Chondrocyte (in vitro differentiated cells): ENCODE measurements around the gene ZNF786. TPM values are rescaled to one million over a fixed set of nuclear protein-coding genes. Genes with fewer than 3 reads are reported as not detected.

Experiments used
- DNase-seq: peaks from one replicate; pipeline ENCODE4 v3.0.0; 2021; ENCODE audit warnings: mixed read lengths, low spot score
- H3K27ac Mint-ChIP-seq: one replicate; pipeline ENCODE4 v1.8.0; 2021; ENCODE audit warnings: mild to moderate bottlenecking, moderate library complexity, mixed read lengths; ENCODE audit not compliant: unreplicated experiment
- H3K27me3 Mint-ChIP-seq: 2 replicates; pipeline ENCODE4 v1.8.0; 2021; ENCODE audit warnings: low read depth, mixed read lengths
- H3K36me3 Mint-ChIP-seq: 2 replicates; pipeline ENCODE4 v1.8.0; 2021; ENCODE audit warnings: low read depth, mixed read lengths
- H3K4me1 Mint-ChIP-seq: 2 replicates; pipeline ENCODE4 v1.8.0; 2021; ENCODE audit warnings: low read depth, mild to moderate bottlenecking, mixed read lengths
- H3K4me3 Mint-ChIP-seq: one replicate; pipeline ENCODE4 v1.8.0; 2021; ENCODE audit warnings: mild to moderate bottlenecking, moderate library complexity, mixed read lengths; ENCODE audit not compliant: unreplicated experiment
- H3K9me3 Mint-ChIP-seq: 2 replicates; pipeline ENCODE4 v1.8.0; 2021; ENCODE audit warnings: low read depth, mixed read lengths
- total RNA-seq: library from RNA; stranded (reverse); gene quantifications from 3 replicates; pipeline ENCODE4 v1.2.1, GENCODE V29; 2021
- TF ChIP-seq, protein P1 (sequence below): fragments of 200-600 bp; sonication (generic); IDR thresholded peaks from 2 replicates; pipeline ENCODE4 v1.5.0; 2021; ENCODE audit warnings: antibody characterized with exemption, mild to moderate bottlenecking, moderate library complexity

The ZNF786 gene
- total RNA-seq, 1 donor from 2014 or later = 7.7 TPM

DNA sequence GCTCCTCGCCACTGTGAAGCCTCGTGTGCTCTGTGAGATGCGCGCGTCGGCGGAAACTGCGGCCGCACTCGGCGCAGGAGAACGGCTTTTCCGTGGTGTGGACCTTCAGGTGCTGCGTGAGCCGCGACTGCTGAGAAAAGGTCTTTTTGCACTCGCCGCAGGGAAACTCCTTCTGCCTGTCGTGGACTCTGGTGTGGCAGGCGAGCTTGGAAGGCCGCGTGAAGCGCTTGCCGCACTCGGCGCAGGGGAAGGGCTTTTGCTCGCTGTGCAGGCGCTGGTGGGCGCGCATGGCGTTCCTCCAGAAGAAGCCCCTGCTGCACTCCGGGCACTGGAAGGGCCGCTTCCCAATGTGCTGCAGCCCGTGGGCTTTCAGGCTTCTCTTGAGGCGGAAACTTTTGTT, 13.7 kb upstream of the ZNF786 start:
- Mint-ChIP-seq H3K9me3 (no peaks in the 10 kb centered on the region), H3K27ac (no peak overlapping the region), H3K27me3 (no peaks in the 10 kb centered on the region), H3K36me3 (peaks cover 2% of the 10 kb centered on the region), H3K4me1 (peaks cover 6% of the 10 kb centered on the region), H3K4me3 (no peak overlapping the region)
- TF ChIP-seq, protein P1, sequence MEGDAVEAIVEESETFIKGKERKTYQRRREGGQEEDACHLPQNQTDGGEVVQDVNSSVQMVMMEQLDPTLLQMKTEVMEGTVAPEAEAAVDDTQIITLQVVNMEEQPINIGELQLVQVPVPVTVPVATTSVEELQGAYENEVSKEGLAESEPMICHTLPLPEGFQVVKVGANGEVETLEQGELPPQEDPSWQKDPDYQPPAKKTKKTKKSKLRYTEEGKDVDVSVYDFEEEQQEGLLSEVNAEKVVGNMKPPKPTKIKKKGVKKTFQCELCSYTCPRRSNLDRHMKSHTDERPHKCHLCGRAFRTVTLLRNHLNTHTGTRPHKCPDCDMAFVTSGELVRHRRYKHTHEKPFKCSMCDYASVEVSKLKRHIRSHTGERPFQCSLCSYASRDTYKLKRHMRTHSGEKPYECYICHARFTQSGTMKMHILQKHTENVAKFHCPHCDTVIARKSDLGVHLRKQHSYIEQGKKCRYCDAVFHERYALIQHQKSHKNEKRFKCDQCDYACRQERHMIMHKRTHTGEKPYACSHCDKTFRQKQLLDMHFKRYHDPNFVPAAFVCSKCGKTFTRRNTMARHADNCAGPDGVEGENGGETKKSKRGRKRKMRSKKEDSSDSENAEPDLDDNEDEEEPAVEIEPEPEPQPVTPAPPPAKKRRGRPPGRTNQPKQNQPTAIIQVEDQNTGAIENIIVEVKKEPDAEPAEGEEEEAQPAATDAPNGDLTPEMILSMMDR = no peak
- DNase-seq = no peak

DNA sequence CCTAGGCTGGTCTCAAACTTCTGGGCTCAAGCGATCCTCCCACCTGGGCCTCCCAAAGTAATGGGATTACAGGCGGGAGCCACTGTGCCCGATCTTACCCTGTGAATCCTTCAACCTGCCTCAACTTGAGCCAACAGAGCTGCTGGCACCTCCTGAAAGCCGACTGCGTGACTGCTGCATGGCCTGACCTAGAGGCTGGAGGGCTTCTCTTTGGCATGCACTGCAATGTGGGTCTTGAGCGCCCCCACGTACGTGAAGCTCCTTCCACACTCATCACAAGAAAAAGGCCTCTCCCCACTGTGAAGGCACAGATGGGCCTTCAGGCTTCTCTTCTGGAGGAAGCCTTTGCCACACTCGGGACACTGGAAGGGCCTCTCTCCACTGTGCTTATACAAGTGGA, 12.9 kb upstream of the ZNF786 start:
- no peak overlapping the region for H3K4me3 Mint-ChIP-seq
- no peak for DNase-seq
- no peak overlapping the region for H3K27ac Mint-ChIP-seq
- H3K9me3 Mint-ChIP-seq = no peaks in the 10 kb centered on the region
- TF ChIP-seq, protein P1 = no peak
- peaks cover 6% of the 10 kb centered on the region for H3K4me1 Mint-ChIP-seq
- no peaks in the 10 kb centered on the region for H3K27me3 Mint-ChIP-seq
- H3K36me3 Mint-ChIP-seq = peaks cover 2% of the 10 kb centered on the region

DNA sequence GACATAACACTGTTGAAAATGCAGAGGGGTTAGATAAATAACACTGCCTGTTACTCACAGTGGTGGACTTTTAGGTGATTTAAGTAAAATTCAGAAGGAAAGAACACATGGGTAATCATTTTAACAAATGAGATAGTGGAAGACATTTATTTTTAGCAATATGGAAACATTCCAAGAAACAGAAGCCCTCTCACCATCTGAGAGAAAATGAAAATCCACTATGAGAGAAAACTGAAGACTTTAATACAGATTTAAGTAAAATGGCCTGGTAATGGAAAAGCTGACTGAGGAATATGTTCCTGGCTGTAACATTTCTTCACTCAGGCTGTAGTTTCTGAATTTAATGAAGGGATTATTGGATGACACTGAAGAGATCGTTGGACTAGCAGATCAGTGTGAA, 12.1 kb upstream of the ZNF786 start:
- no peak overlapping the region for H3K27ac Mint-ChIP-seq
- TF ChIP-seq, protein P1 = no peak
- H3K27me3 Mint-ChIP-seq = no peaks in the 10 kb centered on the region
- H3K4me3 Mint-ChIP-seq = no peak overlapping the region
- no peaks in the 10 kb centered on the region for H3K9me3 Mint-ChIP-seq
- no peak for DNase-seq
- peaks cover 2% of the 10 kb centered on the region for H3K36me3 Mint-ChIP-seq
- H3K4me1 Mint-ChIP-seq = peaks cover 6% of the 10 kb centered on the region

DNA sequence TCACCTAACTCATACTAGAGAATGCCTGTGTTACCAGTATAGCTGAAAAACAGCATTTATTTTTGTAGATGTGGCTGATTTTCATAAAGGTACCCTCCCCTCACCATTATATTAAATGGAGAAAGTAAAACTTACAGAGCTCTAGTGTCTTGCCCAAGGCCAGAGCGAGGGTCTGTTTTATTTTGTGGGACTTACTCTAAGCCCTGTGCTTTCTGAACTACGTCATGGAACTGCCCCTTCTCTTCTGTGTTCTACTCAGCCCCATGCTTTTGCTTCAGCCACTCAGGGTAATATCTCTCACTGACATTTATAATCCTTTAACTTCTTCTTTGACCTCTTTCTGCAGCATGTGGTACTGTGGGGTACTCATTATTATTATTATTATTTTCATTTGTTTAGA, 10.3 kb upstream of the ZNF786 start:
- TF ChIP-seq, protein P1 = no peak
- Mint-ChIP-seq H3K4me1 (peaks cover 15% of the 10 kb centered on the region), H3K4me3 (no peak overlapping the region), H3K36me3 (peaks cover 2% of the 10 kb centered on the region), H3K27me3 (no peaks in the 10 kb centered on the region), H3K27ac (no peak overlapping the region), H3K9me3 (no peaks in the 10 kb centered on the region)
- no peak for DNase-seq

DNA sequence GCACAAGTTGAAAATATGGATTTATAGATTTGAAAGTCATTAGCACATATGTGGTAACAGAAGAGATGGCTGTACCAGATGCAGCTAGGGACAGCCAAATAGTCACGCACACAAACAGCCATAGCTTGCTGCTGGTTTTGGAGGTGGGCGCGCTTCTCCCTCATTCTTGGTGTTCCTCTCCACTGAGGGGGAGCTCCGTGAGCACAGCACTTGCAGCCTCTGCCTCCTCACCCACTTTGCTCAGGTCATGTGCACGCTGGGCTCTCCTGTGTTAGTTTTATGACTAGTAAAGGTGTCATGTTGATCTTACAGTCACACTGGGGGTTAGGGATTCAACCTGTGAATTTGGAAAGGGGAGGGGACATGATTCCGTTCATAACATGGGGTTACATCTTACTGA, 8.5 kb upstream of the ZNF786 start:
- no peak overlapping the region for H3K27ac Mint-ChIP-seq
- no peaks in the 10 kb centered on the region for H3K36me3 Mint-ChIP-seq
- no peak for DNase-seq
- H3K4me3 Mint-ChIP-seq = no peak overlapping the region
- no peaks in the 10 kb centered on the region for H3K9me3 Mint-ChIP-seq
- H3K4me1 Mint-ChIP-seq = peaks cover 15% of the 10 kb centered on the region
- no peaks in the 10 kb centered on the region for H3K27me3 Mint-ChIP-seq
- TF ChIP-seq, protein P1 = no peak
